ENCODE results near the gene STAT1.
"Not testable (repeated sequence)": the region's sequence is repeated elsewhere in the genome, so short reads cannot be mapped to it uniquely, and the experiment has no call there.

Gene STAT1

DNA sequence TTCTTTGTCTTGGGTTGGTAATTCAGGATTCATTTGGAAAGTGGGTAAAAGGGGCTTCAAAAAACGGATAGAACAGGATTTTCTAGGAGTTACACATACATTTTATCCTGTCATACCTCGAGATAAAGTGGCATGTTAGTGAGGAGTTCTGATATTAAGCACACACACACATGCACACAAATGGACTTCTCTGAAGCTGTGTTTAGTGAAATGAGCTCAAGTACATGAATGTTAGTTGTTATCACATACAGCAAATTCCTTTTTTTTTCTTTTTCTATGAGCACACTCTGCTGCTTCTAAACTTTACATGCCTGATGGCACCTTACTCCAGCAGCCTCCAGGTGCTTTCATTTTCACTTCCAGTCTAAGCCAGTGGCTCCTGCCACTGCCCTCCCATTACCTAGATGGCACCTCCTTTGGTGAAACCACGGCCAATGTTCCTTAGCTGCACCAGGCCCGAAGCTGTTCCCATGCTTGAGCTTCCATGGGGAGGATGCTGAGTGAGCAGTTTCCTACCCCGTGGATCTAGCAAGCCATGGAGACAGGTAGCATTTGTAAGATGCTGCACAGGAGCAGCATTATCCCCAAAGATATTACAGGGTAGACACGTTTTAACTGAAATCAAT, 49.7 kb downstream of the STAT1 start:
- Histone ChIP-seq H3K9ac (ENCODE audit: low read depth, low read length, poor library complexity, severe bottlenecking) (no peak overlapping the region), H3K4me2 (ENCODE audit: low read depth, low read length, poor library complexity, severe bottlenecking) (no peak overlapping the region), H3K4me1 (ENCODE audit: insufficient read depth, low read length, poor library complexity, severe bottlenecking) (no peaks in the 10 kb centered on the region), H3K9me3 (ENCODE audit: insufficient read depth, low read depth, low read length) (no peaks in the 10 kb centered on the region), H3F3A (ENCODE audit: low read depth) (no peaks in the 10 kb centered on the region), H3K9me2 (replicated peaks; ENCODE audit: low read depth, low read length) (no peaks in the 10 kb centered on the region), H3K4me3 (ENCODE audit: low read length, poor library complexity, severe bottlenecking) (no peak overlapping the region), H3K36me3 (ENCODE audit: insufficient read depth, low read length) (peaks cover 46% of the 10 kb centered on the region), H4K20me1 (ENCODE audit: insufficient read depth, low read length, poor library complexity, severe bottlenecking) (no peaks in the 10 kb centered on the region), H3K27me3 (ENCODE audit: insufficient read depth, low read length, poor library complexity, severe bottlenecking) (no peaks in the 10 kb centered on the region), H3K79me2 (ENCODE audit: insufficient read depth, low read length) (no peaks in the 10 kb centered on the region), H2AFZ (ENCODE audit: low read length) (no peak overlapping the region)
- no peak for TF ChIP-seq EZH2phosphoT487 (IDR thresholded peaks at IDR 0.05; ENCODE audit: borderline replicate concordance)
- TF ChIP-seq, protein P1, sequence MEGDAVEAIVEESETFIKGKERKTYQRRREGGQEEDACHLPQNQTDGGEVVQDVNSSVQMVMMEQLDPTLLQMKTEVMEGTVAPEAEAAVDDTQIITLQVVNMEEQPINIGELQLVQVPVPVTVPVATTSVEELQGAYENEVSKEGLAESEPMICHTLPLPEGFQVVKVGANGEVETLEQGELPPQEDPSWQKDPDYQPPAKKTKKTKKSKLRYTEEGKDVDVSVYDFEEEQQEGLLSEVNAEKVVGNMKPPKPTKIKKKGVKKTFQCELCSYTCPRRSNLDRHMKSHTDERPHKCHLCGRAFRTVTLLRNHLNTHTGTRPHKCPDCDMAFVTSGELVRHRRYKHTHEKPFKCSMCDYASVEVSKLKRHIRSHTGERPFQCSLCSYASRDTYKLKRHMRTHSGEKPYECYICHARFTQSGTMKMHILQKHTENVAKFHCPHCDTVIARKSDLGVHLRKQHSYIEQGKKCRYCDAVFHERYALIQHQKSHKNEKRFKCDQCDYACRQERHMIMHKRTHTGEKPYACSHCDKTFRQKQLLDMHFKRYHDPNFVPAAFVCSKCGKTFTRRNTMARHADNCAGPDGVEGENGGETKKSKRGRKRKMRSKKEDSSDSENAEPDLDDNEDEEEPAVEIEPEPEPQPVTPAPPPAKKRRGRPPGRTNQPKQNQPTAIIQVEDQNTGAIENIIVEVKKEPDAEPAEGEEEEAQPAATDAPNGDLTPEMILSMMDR (conservative IDR thresholded peaks at IDR 0.05; ENCODE audit: low read length), result no peak

DNA sequence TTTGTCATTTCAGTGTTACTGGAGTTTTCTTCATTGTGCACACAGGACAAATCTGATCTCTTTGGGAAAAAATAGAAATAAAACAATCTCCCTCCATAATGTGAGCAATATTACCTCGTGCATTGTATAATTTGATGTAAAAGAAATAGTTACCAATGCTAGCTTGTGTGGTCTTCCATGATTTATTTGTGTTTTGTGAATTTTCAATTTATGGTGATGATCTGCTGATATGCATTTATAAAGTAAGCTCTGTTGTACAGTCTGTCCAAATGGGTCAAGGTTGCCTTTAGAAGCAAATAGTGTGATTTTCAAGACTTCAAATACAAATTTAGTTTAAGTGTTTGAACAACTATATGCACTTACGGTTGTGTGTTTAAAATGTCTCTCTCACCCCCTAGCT, 50.9 kb downstream of the STAT1 start:
- H3K9ac ChIP-seq (ENCODE audit: low read depth, low read length, poor library complexity, severe bottlenecking), result no peak overlapping the region
- TF ChIP-seq EZH2phosphoT487 (IDR thresholded peaks at IDR 0.05; ENCODE audit: borderline replicate concordance), result no peak
- TF ChIP-seq, protein P1 (conservative IDR thresholded peaks at IDR 0.05; ENCODE audit: low read length), result no peak
- no peaks in the 10 kb centered on the region for H3K9me2 ChIP-seq (replicated peaks; ENCODE audit: low read depth, low read length)
- no peaks in the 10 kb centered on the region for H3K79me2 ChIP-seq (ENCODE audit: insufficient read depth, low read length)
- H3K27me3 ChIP-seq (ENCODE audit: insufficient read depth, low read length, poor library complexity, severe bottlenecking), result no peaks in the 10 kb centered on the region
- H3K4me2 ChIP-seq (ENCODE audit: low read depth, low read length, poor library complexity, severe bottlenecking), result no peak overlapping the region
- H3K4me3 ChIP-seq (ENCODE audit: low read length, poor library complexity, severe bottlenecking), result no peak overlapping the region
- no peaks in the 10 kb centered on the region for H3K4me1 ChIP-seq (ENCODE audit: insufficient read depth, low read length, poor library complexity, severe bottlenecking)
- no peak overlapping the region for H2AFZ ChIP-seq (ENCODE audit: low read length)
- no peaks in the 10 kb centered on the region for H3F3A ChIP-seq (ENCODE audit: low read depth)
- H3K9me3 ChIP-seq (ENCODE audit: insufficient read depth, low read depth, low read length), result no peaks in the 10 kb centered on the region
- peaks cover 36% of the 10 kb centered on the region; the same call in 1 of the 2 replicates for H3K36me3 ChIP-seq (ENCODE audit: insufficient read depth, low read length)
- H4K20me1 ChIP-seq (ENCODE audit: insufficient read depth, low read length, poor library complexity, severe bottlenecking), result no peaks in the 10 kb centered on the region

DNA sequence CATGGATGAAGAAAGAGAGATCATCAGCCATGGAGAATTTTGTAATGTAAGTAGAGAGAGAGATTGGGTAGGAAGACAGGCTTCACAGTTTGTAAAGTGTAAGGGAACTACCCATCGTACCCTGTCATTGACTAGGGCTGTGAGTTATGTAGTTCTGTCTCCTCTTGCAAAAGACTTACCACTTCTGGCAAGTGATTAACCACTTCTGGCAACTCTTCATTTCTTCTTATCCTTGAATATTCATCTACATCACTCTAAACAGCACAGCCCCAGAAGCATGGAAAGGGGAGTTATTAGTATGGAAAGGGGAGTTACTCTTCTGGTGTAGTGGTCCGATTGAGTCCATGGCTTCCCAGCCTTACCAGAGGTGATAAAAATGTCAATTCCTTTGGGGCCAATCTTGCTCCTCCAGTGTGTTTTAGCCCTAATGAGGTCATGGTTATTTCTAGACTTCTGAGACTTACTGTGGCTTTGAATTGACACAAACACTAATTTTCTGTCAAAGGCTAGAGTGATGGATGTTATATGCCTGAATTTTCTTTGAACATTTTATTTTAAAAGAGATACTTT, 52.0 kb downstream of the STAT1 start:
- Histone ChIP-seq H3K9me2 (replicated peaks; ENCODE audit: low read depth, low read length) (no peaks in the 10 kb centered on the region), H3K79me2 (ENCODE audit: insufficient read depth, low read length) (no peaks in the 10 kb centered on the region), H2AFZ (ENCODE audit: low read length) (no peak overlapping the region), H4K20me1 (ENCODE audit: insufficient read depth, low read length, poor library complexity, severe bottlenecking) (no peaks in the 10 kb centered on the region), H3K27me3 (ENCODE audit: insufficient read depth, low read length, poor library complexity, severe bottlenecking) (no peaks in the 10 kb centered on the region), H3K9ac (ENCODE audit: low read depth, low read length, poor library complexity, severe bottlenecking) (no peak overlapping the region), H3K9me3 (ENCODE audit: insufficient read depth, low read depth, low read length) (no peaks in the 10 kb centered on the region), H3K36me3 (ENCODE audit: insufficient read depth, low read length) (peaks cover 32% of the 10 kb centered on the region; the same call in 1 of the 2 replicates), H3F3A (ENCODE audit: low read depth) (no peaks in the 10 kb centered on the region), H3K4me2 (ENCODE audit: low read depth, low read length, poor library complexity, severe bottlenecking) (no peak overlapping the region), H3K4me1 (ENCODE audit: insufficient read depth, low read length, poor library complexity, severe bottlenecking) (no peaks in the 10 kb centered on the region), H3K4me3 (ENCODE audit: low read length, poor library complexity, severe bottlenecking) (no peak overlapping the region)
- no peak for TF ChIP-seq EZH2phosphoT487 (IDR thresholded peaks at IDR 0.05; ENCODE audit: borderline replicate concordance)
- TF ChIP-seq, protein P1 (conservative IDR thresholded peaks at IDR 0.05; ENCODE audit: low read length), result no peak

DNA sequence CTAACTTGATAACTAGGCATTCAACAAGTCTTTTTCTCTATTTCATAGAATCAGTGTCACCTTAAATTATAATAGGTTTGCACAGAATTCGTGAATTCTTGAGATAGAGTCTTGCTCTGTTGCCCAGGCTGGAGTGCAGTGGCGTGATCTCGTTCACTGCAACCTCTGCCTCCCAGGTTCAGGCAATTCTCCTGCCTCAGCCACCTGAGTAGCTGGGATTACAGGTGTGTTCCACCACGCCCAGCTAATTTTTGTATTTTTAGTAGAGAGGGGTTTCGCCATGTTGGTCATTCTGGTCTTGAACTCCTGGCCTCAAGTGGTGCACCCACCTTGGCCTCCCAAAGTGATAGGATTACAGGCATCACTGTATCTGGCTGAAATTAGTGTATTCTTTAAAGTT, 52.9 kb downstream of the STAT1 start:
- H3K9me2 ChIP-seq (replicated peaks; ENCODE audit: low read depth, low read length); H3K4me1 ChIP-seq (ENCODE audit: insufficient read depth, low read length, poor library complexity, severe bottlenecking); H3F3A ChIP-seq (ENCODE audit: low read depth): not testable (repeated sequence)

More for the DNA sequence above, 52.9 kb downstream of the STAT1 start:
- not testable (repeated sequence) for H2AFZ ChIP-seq (ENCODE audit: low read length); H3K4me3 ChIP-seq (ENCODE audit: low read length, poor library complexity, severe bottlenecking); H3K4me2 ChIP-seq (ENCODE audit: low read depth, low read length, poor library complexity, severe bottlenecking); H3K27me3 ChIP-seq (ENCODE audit: insufficient read depth, low read length, poor library complexity, severe bottlenecking); H3K9ac ChIP-seq (ENCODE audit: low read depth, low read length, poor library complexity, severe bottlenecking); H3K9me3 ChIP-seq (ENCODE audit: insufficient read depth, low read depth, low read length); H3K79me2 ChIP-seq (ENCODE audit: insufficient read depth, low read length); H4K20me1 ChIP-seq (ENCODE audit: insufficient read depth, low read length, poor library complexity, severe bottlenecking)
- H3K36me3 ChIP-seq (ENCODE audit: insufficient read depth, low read length), result peaks cover 27% of the 10 kb centered on the region; the same call in 1 of the 2 replicates

Data from Loucy (cell line).